Activated CD4-positive, alpha-beta T cell treated with anti-CD3 and anti-CD28 coated beads, Interleukin-2, amount 50 U/mL, for 4 hours (primary cell): ENCODE measurements around the gene FILIP1L.

Experiments
- DNase-seq, 2 experiments: peaks; one replicate each; pipeline ENCODE4 v3.0.0-alpha.2; 2020

Gene FILIP1L

DNA sequence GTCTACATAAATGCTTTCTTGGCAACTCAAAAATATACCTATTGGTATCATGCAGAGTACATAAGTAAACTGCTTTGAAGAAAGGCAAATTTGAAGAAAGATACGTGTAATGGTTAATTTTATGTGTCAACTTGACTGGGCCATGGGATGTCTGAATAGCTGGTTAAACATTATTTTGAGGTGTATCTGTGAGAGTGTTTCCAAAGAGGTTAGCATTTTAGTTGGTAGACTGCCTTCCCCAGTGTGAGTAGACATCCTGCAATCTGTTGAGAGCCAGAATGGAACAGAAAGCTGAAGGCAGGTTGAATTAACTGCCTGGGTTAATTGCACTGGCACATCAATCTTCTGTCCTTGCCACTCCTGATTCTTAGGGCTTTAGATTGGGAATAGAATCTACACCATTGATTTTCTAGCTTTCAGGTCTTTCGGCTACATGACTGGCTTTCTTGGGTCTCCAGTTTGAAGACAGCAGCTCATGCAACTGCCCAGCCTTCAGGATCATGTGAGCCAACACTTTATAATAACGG lies 198.3 kb downstream of the FILIP1L start:
- DNase-seq: no peak

DNA sequence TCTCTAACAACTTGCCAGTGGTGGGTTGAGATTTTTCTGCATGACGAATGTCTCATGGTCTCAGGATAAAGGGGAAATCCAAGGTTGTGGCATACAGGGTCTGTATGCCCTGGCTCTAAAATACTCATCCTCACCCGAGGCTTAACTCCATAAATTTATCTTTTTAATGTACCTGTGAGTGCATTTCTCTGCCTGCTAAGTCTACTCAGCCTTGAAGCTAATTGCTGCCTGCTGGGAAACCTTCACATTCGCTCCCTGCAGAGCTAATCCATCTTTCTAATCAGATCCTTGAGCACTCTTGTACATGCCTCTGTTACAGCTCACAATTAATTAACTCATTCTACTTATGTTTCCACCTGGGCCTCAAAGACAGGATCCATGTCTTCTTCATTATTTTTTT lies 202.9 kb downstream of the FILIP1L start:
- no peak for DNase-seq

DNA sequence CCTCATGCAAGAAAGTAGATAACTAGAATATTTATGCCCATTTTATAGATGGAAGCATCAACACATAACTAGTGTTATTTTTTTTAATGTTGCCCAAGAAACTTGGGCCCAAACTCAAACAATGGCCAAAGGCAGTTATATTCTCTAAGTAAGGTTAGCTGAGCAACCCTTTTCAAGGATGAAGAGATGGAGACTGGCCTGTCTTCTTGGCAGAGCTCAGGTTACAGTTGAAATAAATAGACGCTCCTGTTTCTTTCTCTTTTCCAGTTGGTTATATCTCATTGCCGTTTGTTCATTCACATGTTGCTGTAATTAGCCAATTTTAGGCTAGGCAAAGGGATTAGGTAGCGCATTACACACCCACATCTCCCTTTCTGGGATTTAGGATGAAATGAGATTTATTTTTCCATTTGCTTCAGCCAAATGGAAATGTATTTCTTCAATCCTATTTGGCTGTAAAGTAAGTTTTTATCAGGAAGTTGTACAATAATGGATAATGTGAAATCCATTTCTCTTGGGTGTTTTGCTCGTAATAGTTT lies 203.5 kb downstream of the FILIP1L start:
- DNase-seq: no peak

DNA sequence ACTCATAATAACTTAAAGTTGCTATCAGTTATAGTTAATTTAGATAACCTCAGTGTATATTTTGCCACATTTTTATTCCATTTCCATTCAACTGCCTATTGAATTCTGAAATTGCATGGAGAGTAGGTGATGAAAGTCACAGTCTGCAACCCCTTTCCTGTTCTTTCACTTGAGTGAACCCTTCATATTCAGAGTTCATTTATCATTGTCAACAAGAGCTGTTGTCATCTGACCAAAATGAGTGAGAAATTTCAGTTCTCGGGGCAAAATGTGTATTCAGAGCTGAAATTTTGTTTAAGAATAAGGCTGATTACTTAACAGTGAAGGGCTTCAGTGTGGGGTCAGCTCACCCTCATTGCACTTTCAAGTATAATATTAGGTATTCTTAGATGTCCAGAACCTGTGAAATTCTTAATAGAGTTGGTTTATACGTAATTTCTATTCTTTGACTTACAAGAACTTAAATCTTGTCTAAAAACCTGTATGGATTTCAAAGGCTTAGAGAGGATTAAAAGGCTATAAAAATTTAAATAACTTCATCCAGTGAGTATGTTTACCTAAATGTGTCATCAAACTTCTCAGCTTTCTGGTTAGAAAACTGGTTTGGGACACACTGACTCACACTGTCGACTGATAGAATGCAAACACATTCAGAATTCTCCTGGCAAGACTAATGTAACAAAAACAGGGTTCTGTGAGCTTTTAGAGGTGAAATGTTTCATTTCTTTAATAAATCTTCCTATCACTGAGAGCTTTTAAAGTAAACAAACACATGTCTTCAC lies 204.4 kb downstream of the FILIP1L start:
- DNase-seq: no peak

DNA sequence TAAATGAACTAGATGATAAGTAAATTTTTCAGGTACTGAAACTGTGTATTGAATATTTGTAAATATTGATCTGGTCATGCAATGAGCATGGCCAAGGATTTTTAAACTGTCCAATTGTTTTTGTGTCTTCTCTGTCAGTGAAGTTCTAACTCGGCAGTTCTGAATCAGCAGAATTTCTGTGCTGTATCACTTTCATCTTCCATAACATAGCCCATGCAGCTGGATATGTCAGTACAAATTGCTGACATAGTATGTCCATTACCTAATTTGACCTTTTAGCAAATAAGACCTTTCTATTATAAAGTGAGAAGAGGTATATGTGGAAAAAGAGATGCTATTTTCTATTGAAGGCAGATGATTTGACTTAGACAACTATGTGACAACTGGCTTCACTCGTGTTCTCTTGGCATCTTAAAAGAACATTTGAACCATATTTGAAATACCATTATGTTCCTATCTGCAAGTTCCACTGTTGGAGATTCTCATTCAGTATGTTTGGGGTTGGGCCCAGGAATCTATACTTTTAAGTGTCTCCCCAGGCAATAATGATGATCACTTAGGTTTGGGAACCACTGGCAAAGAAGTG lies 206.2 kb downstream of the FILIP1L start:
- no peak for DNase-seq

DNA sequence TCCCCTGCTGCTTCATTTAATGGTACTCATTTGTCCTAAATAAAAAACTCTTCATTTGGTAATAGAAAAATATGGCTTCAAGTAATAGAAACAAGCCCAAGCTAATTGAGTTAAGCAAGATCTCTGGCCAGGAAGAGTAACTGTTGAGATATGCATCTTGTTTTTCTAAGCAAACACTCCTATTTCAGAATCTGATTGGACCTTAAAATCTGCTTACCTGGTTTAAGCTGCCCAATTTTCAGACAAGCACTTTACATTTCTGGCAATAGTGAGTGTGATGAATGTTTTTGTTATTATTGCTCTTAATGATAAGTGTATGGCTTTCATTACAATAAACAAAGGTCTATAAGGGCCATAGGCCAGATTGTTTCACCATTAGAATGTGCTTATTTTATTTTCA lies 210.4 kb downstream of the FILIP1L start:
- no peak for DNase-seq

DNA sequence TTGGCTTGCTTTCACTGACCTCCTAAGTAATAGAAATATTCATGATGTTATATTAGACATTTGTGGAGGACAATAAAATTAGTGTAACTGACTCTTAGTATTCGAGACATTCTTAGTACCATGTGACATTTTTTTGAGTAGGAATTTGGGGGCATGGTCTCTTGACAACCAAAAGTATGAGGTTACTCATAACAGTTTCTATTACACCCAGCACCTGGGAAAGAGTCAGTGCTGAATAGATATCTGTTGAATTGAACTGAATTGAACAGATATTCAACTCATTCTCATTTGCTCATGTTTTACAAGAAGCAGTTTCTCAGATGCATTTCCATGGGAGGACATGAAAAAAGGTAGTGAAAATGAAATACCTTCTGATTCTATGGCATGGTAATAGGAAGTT lies 212.2 kb downstream of the FILIP1L start:
- no peak for DNase-seq

DNA sequence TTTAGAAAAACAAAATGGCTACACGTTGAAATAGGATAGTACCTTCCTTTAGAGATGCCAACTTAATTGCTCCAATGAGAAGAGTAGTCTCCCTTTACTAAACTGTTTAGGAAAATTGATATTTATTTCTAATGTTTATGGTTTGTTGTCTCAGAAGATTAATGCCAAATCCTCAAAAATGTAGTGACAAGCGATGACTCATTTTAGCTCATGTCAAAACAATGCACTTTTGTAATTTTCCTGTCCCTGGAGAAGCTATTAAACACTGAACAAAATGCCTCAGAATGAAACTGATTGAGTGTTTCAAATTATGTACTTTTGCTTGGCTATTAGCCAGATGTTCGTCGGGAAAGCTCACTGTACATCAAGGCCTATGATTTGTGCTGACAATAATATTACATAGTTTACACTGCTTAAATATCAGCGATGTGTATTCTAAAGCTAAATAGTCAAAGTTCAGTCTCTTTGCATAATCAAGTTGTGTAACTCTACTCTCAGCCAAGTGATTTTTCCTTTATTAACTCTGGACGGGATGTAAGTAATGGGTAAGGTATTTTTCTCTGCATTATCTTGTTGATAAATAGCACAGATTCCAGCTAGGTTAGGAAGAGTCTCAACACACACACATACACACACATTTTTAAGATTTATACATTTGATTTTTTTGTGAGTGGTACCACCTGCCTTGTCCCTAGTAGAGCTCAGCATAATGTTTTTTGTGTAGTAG lies 212.9 kb downstream of the FILIP1L start:
- no peak for DNase-seq

DNA sequence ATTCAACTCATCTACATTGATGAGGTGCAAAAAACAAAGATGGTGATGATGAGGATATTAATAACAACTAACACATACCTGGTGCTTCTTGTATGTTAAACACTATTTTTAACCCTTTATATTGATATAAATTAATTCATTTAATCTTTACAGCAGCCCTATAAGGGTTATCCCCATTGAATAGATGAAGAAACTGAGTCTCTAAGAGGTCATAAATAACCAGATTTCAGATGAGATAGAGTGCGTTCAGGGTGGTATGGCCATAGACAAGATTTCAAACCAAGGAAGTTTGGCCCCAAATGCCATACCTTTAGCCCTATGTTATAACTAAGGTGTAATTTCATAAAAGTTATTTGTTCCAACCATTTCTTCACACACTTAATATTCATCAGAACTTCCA lies 214.1 kb downstream of the FILIP1L start:
- DNase-seq: no peak

DNA sequence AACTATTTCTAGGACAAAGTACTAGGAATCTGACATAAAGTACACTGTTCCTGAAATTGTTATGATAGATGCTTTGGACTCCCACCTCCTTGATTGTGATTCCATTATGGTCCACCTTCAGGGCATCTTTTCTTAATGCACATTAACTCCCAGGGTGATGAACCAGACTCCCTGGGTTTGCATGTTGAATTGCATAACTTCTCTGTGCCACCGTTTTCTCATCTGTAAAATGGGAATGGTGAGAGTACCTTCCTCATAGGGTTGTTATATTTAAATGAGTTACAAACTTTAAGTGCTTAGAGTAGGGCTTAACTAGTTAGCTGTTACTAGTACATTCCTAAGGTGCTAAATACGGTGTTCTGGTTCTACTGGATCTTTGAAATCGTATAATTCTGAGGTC lies 214.7 kb downstream of the FILIP1L start:
- DNase-seq: no peak

DNA sequence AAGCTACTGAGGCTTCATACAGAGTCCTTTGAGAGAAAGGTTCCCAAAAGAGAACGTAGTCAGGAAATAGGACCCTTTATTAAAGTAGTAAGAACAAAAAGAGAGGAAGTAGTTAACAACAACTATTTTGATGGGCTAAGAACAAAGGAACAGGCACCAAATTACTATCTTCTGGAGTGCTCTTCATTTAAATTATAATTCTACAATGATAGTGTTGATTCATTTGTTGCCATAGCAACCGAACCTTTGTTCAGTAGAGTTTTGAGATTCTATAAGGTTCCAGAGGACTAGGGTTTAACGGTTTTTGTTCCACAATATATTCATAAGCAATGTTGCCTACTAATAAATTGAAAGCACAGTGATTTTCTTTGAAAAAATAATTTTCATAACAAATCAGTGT lies 217.8 kb downstream of the FILIP1L start:
- no peak for DNase-seq

DNA sequence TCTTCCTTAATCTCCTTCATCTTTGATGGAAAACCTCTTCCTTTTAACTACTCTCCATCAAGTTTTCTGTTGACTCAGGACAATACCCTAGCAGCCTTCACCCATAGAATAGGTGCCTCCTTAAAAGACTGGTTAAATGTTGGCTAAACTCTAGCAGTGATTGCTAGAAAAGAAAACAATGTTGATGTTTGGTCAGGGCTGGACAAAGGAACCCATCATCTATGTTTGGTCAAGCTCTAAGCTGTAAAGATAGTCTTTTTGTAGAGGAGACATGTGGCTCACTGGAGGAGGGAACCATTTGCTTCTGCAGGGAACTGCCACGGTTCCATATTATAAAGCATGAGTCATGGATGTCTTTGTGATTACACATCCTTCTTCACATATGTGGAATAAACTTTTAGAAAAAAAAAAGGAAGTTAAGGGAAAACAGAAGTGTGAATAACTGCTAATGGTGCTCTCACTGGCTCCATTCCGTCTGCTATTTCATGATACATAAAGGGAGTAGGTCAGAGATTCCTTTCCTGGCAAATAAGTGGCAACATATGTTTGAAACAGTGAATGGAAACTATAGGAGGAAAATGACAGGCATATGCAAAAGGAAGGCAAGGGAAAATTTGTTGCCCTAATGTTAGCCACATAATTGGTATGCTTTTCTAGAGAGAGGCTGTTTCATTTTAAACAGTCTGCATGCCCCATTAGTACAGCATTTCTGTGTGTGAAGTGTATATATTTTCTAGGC lies 218.4 kb downstream of the FILIP1L start:
- DNase-seq: no peak

DNA sequence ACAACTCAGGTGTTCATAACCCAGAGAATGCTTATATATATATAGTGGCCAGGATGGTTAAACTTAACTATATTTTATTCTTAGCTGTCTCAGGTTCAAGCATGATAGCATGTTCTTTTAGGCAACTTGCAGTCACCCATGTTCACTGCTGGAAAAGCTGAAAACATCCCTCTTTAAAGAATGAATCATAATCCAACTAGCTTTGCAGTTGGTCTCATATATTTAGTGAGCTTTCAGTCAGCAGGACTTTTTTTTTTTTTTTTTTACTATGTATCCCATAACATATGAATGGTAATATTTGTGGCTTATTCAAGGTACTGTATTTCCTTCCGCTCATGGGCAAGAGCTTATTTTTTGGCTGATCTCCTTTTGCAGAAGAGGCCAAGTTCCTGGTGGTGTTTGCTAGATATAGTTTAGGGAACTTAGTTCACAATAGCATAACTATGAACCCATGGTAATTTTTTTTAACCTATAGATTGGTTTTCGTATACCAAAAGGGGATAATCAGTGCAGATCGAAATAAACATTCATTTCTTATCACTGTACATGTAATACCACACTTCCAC lies 219.1 kb downstream of the FILIP1L start:
- DNase-seq: no peak

DNA sequence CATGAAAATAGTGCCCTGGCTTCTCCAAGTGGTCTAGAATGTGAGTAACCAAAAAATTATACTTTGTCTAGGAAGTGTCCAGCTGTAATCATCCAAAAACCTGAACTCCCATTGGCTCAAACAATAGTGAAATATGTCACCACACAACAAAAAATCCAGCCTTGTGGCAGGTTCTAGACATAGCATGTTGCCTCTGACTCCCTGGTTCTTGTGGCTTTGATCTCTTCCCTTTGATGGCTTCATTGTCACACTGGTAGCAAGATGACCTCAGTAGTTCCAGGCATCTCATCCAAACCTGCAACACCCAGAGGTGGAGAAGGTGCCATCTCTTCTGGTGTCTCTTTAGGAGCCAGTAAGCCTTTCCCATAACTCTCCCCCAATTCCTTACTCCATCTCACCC lies 222.0 kb downstream of the FILIP1L start:
- no peak for DNase-seq

DNA sequence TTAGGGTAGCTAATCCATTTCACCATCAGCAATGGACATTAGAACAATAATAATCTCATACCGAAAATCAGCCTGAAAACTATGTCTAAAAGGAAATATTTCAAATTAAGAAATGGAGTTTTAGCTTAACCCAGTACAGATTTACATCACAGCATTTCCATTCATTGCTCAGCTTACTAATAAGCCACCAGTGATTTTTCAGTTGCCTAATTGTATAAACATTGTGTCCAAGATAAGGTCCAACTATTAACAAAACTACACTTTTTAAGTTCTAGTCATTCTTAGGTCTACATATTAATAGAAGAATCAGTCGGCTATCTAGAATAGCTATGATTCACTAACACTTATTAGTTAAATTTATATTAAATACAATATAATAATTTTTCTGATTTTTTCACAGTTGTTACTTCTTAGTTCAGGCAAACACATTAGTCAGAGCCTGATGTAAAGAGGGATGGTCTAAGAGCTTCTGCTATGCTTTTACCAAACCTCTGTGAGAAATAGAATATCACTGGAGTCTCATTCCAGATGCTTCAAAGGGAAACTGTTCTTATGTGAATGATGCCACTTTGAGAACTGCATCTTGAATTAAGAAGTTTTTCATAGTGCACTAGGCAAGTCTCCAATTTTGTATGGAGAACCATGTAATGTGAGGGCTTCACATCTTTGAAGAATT lies 222.6 kb downstream of the FILIP1L start:
- no peak for DNase-seq

DNA sequence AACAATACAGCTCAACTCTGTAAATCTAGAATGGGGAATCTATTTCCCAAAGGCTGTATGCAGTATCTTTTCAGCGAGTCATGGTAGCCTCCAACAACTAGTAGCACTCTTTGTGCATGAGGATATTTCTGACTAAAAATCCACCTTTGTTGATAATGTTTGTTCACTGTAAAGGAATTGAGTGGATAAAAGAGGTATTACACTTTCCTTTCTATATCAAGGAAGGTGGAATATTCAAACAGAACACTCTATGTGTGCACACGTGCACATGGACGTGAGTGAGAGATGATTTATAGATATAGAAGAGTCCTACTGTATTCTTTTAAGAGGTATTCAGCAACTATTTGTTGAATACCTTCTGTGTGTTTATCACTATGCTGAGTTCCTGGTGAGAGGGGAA lies 228.4 kb downstream of the FILIP1L start:
- DNase-seq: no peak

DNA sequence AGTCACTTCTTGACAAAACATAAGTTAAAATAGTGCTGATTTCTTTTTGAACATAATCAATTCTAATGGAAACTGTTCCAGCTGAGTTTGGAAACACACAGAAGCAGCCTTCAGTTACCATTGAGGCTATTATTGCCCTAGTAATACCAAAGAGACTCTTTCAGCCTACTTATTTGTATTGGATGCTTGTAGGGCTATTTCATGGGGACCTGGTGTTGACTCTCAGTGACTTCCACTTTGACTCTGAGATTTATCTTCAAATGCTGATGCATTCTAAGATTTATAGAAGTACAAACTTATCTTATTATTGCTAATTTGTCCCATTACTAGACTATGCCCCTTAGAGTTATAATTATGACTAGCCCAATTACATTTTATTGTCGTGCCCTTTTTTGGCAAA lies 229.2 kb downstream of the FILIP1L start:
- no peak for DNase-seq

DNA sequence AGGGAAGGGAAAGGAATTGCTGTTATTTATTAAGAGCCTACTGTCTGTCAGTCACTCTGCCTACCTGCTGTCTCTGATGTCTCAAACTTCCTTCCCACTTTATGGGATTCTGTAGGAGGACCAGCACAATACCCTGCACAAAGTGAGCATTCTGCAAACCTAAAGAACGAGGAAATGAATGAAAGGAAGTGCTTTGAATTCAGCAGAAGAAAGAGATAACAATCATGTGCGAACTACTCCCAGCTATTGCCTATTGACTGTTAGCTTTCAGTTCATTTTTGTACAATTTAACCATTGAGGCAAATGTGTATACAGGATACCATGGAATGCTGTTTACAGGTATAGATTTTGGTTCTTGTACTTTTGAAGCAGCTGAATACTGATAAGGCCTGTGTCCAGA lies 229.8 kb downstream of the FILIP1L start:
- DNase-seq: no peak

DNA sequence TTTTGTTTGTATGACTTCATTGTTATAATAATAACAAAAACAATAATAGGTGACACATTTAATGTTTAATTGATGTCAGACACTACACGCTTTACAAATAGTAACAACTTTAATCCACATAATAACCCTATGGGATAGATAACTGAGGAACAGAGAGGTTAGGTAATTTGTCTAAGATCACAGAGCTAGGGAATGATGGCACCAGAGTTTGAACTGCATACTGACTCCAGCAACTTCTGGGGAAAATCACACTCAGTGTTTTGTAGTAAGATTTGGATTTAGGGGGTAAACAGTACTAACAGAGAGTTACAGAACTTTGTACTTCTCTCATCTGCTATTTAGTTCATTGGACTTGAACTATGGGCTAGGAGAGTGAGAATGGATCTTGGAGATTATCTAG lies 230.6 kb downstream of the FILIP1L start:
- no peak for DNase-seq

DNA sequence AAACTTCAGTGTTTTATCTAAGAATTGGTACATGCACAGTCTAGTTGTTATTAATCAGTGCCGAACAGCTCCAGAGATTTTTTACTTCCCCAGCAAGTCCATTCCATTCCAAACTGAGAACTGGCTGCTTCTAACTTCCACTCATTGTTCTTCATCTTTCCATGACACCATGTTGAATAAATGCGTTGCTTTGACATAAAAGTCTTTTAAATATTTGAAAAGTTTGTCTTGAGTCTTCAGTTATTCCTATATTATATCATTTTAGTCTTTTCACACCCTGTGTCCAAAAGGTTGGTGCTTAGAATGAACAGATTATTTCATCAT lies 231.2 kb downstream of the FILIP1L start:
- DNase-seq: no peak

DNA sequence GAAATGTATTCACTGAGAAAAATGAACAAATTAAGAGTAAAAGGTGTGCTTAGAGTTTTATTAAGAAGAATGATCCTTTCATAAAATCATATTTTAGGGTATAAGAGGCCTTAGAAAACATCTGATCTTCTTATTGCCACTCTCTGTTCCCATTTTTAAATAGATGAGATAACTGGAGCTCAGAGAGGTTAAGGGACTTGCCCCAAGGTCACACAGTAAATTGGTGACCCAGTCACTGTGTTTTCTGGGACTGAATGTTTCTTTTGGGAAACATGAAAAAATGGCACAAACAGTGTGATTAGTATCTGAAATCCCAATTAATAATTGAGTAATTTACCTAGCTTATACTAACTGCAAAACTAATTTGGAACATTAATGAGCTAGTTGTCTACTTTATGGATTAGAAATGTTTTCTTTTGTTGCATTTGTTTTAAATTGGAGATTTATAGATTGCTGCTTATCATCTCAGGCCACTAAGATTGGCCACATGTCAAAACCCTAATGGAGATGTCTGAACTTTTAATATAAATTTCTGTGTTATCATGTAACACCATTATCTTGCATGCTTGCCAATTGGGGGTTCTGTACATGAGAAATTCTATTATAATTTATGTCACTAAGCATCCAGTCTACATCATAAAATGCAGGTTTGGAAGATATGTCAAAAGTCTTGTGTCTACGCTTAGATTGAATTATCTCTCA lies 231.7 kb downstream of the FILIP1L start:
- no peak for DNase-seq

DNA sequence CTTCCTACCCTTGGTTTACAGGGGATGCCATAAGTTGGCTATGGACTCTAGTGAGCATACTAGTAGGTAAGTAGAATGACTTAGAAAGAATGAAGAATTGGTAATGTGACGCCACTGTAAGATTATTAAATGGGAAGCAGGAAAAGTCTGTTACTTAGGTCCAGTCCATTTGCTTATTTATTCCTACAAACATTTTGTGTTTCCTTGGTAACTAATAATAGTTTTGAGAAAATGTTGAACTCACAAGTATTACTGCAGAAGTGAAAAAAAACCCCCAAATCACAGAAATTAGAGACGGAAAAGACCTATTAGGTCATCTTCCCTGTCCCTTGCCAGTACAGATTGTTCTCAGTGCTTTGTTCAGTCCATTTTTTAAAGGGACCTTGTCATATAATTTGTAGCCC lies 233.2 kb downstream of the FILIP1L start:
- no peak for DNase-seq
